A549 (cell line): ENCODE measurements around the gene SALL1.

ENCODE experiments used
- CBX2 ChIP-seq: fragments of 200-600 bp; sonication (generic); IDR thresholded peaks from 2 replicates; pipeline ENCODE4 v1.6.1; 2016; ENCODE audit warnings: low read depth, mild to moderate bottlenecking, borderline replicate concordance
- CTCF ChIP-seq: fragments of >200 bp; sonication (Bioruptor Twin); formaldehyde crosslinking; IDR thresholded peaks from 3 replicates; pipeline ENCODE4 v1.5.1; 2016
- E2F6 ChIP-seq: IDR thresholded peaks from 2 replicates; pipeline ENCODE4 v1.6.1; 2012; ENCODE audit warnings: low read depth, borderline replicate concordance
- ELK1 ChIP-seq: fragments of 150-350 bp; IDR thresholded peaks from 2 replicates; pipeline ENCODE4 v1.6.1; 2014; ENCODE audit warnings: low read depth, mild to moderate bottlenecking, low read length
- EP300 ChIP-seq, 2 experiments: fragments of >200 bp; sonication (Bioruptor Twin); formaldehyde crosslinking; IDR thresholded peaks; 2 replicates in 1 of 2; 3 replicates in 1 of 2; pipeline ENCODE4 v1.6.1; 2016 to 2017
- MAZ ChIP-seq: fragments of 150-350 bp; IDR thresholded peaks from 2 replicates; pipeline ENCODE4 v1.6.1; 2014; ENCODE audit warnings: antibody characterized with exemption, low read depth, low read length, borderline replicate concordance
- NFE2L2 ChIP-seq: fragments of 150-350 bp; conservative IDR thresholded peaks from 2 replicates; pipeline ENCODE4 v1.6.1; 2014; ENCODE audit warnings: low read length
- POLR2A ChIP-seq: IDR thresholded peaks from 2 replicates; pipeline ENCODE4 v1.6.1; 2012; ENCODE audit warnings: mild to moderate bottlenecking, low read length
- RARB ChIP-seq: fragments of 250-450 bp; sonication (Bioruptor Pico); IDR thresholded peaks from 2 replicates; pipeline ENCODE4 v1.8.0; 2021; ENCODE audit warnings: mild to moderate bottlenecking, moderate library complexity
- TF ChIP-seq, protein P1 (sequence below): fragments of 200-600 bp; sonication (generic); IDR thresholded peaks from 2 replicates; pipeline ENCODE4 v1.6.1; 2016; ENCODE audit warnings: antibody characterized with exemption, mild to moderate bottlenecking, moderate library complexity
- TF ChIP-seq, protein P2 (sequence below): fragments of 250-450 bp; sonication (Bioruptor Pico); IDR thresholded peaks from 2 replicates; pipeline ENCODE4 v1.5.0; 2020; ENCODE audit warnings: low read depth, mild to moderate bottlenecking, moderate library complexity

DNA sequence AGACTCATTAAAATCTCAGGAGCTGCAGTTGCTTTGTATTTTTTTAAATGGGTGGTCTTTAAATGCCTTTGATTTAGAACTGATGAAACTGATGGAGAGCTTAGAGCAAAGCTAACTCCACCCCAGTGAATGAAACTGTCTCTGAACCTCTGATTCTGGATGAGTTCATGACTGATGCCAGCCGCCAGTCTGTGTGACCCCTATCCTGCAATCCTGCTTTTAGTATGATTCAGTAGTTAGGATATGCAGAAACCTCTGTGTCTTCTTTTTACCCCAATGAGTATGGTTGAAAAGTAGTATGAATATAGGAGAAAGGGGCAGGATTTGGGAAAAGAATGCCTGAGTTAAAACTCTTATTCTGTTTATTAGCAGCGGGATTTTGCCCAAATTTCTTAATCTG lies 12.3 kb upstream of the SALL1 start:
- no peak for TF ChIP-seq E2F6
- no peak for TF ChIP-seq EP300 (IDR thresholded peaks at IDR 0.05)
- no peak for TF ChIP-seq CTCF
- TF ChIP-seq POLR2A: no peak
- TF ChIP-seq NFE2L2: no peak
- TF ChIP-seq ELK1: no peak
- TF ChIP-seq, protein P1, sequence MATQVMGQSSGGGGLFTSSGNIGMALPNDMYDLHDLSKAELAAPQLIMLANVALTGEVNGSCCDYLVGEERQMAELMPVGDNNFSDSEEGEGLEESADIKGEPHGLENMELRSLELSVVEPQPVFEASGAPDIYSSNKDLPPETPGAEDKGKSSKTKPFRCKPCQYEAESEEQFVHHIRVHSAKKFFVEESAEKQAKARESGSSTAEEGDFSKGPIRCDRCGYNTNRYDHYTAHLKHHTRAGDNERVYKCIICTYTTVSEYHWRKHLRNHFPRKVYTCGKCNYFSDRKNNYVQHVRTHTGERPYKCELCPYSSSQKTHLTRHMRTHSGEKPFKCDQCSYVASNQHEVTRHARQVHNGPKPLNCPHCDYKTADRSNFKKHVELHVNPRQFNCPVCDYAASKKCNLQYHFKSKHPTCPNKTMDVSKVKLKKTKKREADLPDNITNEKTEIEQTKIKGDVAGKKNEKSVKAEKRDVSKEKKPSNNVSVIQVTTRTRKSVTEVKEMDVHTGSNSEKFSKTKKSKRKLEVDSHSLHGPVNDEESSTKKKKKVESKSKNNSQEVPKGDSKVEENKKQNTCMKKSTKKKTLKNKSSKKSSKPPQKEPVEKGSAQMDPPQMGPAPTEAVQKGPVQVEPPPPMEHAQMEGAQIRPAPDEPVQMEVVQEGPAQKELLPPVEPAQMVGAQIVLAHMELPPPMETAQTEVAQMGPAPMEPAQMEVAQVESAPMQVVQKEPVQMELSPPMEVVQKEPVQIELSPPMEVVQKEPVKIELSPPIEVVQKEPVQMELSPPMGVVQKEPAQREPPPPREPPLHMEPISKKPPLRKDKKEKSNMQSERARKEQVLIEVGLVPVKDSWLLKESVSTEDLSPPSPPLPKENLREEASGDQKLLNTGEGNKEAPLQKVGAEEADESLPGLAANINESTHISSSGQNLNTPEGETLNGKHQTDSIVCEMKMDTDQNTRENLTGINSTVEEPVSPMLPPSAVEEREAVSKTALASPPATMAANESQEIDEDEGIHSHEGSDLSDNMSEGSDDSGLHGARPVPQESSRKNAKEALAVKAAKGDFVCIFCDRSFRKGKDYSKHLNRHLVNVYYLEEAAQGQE: no peak
- TF ChIP-seq MAZ: no peak
- TF ChIP-seq, protein P2, sequence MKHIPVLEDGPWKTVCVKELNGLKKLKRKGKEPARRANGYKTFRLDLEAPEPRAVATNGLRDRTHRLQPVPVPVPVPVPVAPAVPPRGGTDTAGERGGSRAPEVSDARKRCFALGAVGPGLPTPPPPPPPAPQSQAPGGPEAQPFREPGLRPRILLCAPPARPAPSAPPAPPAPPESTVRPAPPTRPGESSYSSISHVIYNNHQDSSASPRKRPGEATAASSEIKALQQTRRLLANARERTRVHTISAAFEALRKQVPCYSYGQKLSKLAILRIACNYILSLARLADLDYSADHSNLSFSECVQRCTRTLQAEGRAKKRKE: no peak
- TF ChIP-seq RARB: no peak
- TF ChIP-seq CBX2: no peak
